ENCODE data around the gene MRPL53.

MRPL53 gene

GRCh38 chr2:74472086-74472944, at the start of gene MRPL53:
Gene MRPL53, minus strand, starts transcription at chr2:74472680. Its CDS starts 20 bp downstream, at chr2:74472660.
- peak; percentile 94 for DNase-seq

- DNase-seq = no peak
These were observed 44.2 kb upstream of the MRPL53 start for GRCh38 chr2:74516650-74517049.

GRCh38 chr2:74515981-74516633, 43.6 kb upstream of the MRPL53 start:
- DNase-seq = no peak

- DNase-seq = no peak
These were observed 42.9 kb upstream of the MRPL53 start for GRCh38 chr2:74515271-74515980.

GRCh38 chr2:74514368-74515270, 42.1 kb upstream of the MRPL53 start, which contains the start of gene TLX2:
Gene TLX2, plus strand, starts transcription at chr2:74514450. Its CDS starts 357 bp downstream, at chr2:74514807.
- DNase-seq = no peak

GRCh38 chr2:74513605-74514367, 41.3 kb upstream of the MRPL53 start:
- DNase-seq = no peak

- no peak for DNase-seq
These were observed 40.5 kb upstream of the MRPL53 start for GRCh38 chr2:74512744-74513604.

GRCh38 chr2:74511104-74511989, 38.9 kb upstream of the MRPL53 start:
- no peak for DNase-seq

GRCh38 chr2:74510272-74510671, 37.8 kb upstream of the MRPL53 start:
- DNase-seq = no peak

GRCh38 chr2:74507926-74508520, 35.5 kb upstream of the MRPL53 start:
- DNase-seq = no peak

GRCh38 chr2:74507145-74507925, 34.9 kb upstream of the MRPL53 start, which contains the start of gene PCGF1:
Gene PCGF1, minus strand, starts transcription at chr2:74507695. Its CDS starts 27 bp downstream, at chr2:74507668.
- DNase-seq = peak; percentile 97

- DNase-seq = no peak
These were observed 33.2 kb upstream of the MRPL53 start for GRCh38 chr2:74505448-74506246.

- no peak for DNase-seq
These were observed 32.1 kb upstream of the MRPL53 start for GRCh38 chr2:74504591-74504990.

- no peak for DNase-seq
These were observed 31.3 kb upstream of the MRPL53 start for GRCh38 chr2:74503506-74504475.

GRCh38 chr2:74502720-74503505, 30.4 kb upstream of the MRPL53 start:
- DNase-seq = no peak
